ENCODE results near the gene ZCCHC2. TPM values are rescaled to one million over a fixed set of nuclear protein-coding genes. Genes with fewer than 3 reads are reported as not detected.

ZCCHC2 gene
- total and polyA plus RNA-seq, 5 experiments from 2014 or later, result 1.8 to 55.8 (median 2.6) TPM

GRCh38 chr18:62497190-62497772, 25.5 kb upstream of the ZCCHC2 start:
- POLR2A ChIA-PET, result no interaction called here
- Mint-ChIP-seq H3K4me3 (no peak overlapping the region), H3K27me3 (peaks cover 0 to 13% (median 0%) of the 10 kb centered on the region in 5 donors), H3K27ac (no peak overlapping the region), H3K36me3 (no peaks in the 10 kb centered on the region), H3K4me1 (peaks cover 0 to 12% (median under 1%) of the 10 kb centered on the region in 4 donors), H3K9me3 (no peaks in the 10 kb centered on the region)
- ATAC-seq (no peak), DNase-seq (no peak)

GRCh38 chr18:62498616-62499262, 24.1 kb upstream of the ZCCHC2 start:
- Mint-ChIP-seq H3K9me3 (no peaks in the 10 kb centered on the region), H3K27me3 (peaks cover 0 to 4% (median 0%) of the 10 kb centered on the region in 5 donors), H3K36me3 (no peaks in the 10 kb centered on the region), H3K4me1 (peaks cover 0 to 14% (median under 1%) of the 10 kb centered on the region in 4 donors), H3K27ac (no peak overlapping the region), H3K4me3 (no peak overlapping the region)
- ATAC-seq (no peak), DNase-seq (no peak)
- POLR2A ChIA-PET, result no interaction called here

- DNase-seq, result no peak
- H3K4me1 Mint-ChIP-seq, result peaks cover 0 to 14% (median 1%) of the 10 kb centered on the region in 4 donors
- POLR2A ChIA-PET, result no interaction called here
- H3K4me3 Mint-ChIP-seq, result no peak overlapping the region
- ATAC-seq, result no peak
- H3K27me3 Mint-ChIP-seq, result peaks cover 0 to 3% (median 0%) of the 10 kb centered on the region in 5 donors
- no peaks in the 10 kb centered on the region for H3K36me3 Mint-ChIP-seq
- H3K9me3 Mint-ChIP-seq, result no peaks in the 10 kb centered on the region
- no peak overlapping the region for H3K27ac Mint-ChIP-seq
Measured at GRCh38 chr18:62499263-62499650, 23.6 kb upstream of the ZCCHC2 start.

GRCh38 chr18:62500174-62500573, 22.7 kb upstream of the ZCCHC2 start:
- Mint-ChIP-seq H3K4me1 (peaks cover 0 to 17% (median 3%) of the 10 kb centered on the region in 4 donors), H3K4me3 (no peak overlapping the region), H3K27me3 (peaks cover 0 to 3% (median 0%) of the 10 kb centered on the region in 5 donors), H3K36me3 (no peaks in the 10 kb centered on the region), H3K9me3 (no peaks in the 10 kb centered on the region), H3K27ac (peak overlapping the region in 1 of 10 donors; percentile 70)
- no peak for ATAC-seq
- no peak for DNase-seq
- POLR2A ChIA-PET, result no interaction called here

GRCh38 chr18:62500966-62501591, 21.7 kb upstream of the ZCCHC2 start:
- Mint-ChIP-seq H3K4me3 (no peak overlapping the region), H3K27ac (no peak overlapping the region), H3K27me3 (peaks cover 0 to 3% (median 0%) of the 10 kb centered on the region in 5 donors), H3K9me3 (no peaks in the 10 kb centered on the region), H3K4me1 (peaks cover 7 to 24% (median 10%) of the 10 kb centered on the region in 4 donors), H3K36me3 (no peaks in the 10 kb centered on the region)
- ATAC-seq (no peak), DNase-seq (no peak)
- POLR2A ChIA-PET, result interaction anchor here (0.9 to 1.3 kb wide), 2 partner anchors 11 to 22 kb away, joined by 3 to 4 read pairs; partner anchors contain the start of gene ZCCHC2

- Mint-ChIP-seq H3K36me3 (peaks cover 0 to 2% (median 0%) of the 10 kb centered on the region in 3 donors), H3K9me3 (peaks cover 0 to 10% (median 0%) of the 10 kb centered on the region in 9 donors), H3K27me3 (no peaks in the 10 kb centered on the region), H3K27ac (peak overlapping the region; percentile 93 to 100 (median 96)), H3K4me3 (peak overlapping the region; percentile 80 to 93 (median 85)), H3K4me1 (peaks cover 6 to 26% (median 17%) of the 10 kb centered on the region in 4 donors)
- ATAC-seq (peak; percentile 59 to 80), DNase-seq (peak in 3 of 10 donors; percentile 42 to 47 (median 42))
- POLR2A ChIA-PET, result interaction anchor here (0.7 to 2.7 kb wide), 6 partner anchors 16 to 85 kb away, joined by 3 to 42 read pairs (median 10); partner anchors contain the start of gene ZCCHC2
Measured at GRCh38 chr18:62505669-62506494, 16.9 kb upstream of the ZCCHC2 start.

GRCh38 chr18:62506495-62507143, 16.2 kb upstream of the ZCCHC2 start:
- H3K4me3 Mint-ChIP-seq, result peak overlapping the region; percentile 80 to 93 (median 85)
- peaks cover 0 to 5% (median 3%) of the 10 kb centered on the region in 3 donors for H3K36me3 Mint-ChIP-seq
- POLR2A ChIA-PET, result interaction anchor here (1.3 to 2.7 kb wide), 4 partner anchors 16 to 86 kb away, joined by 5 to 42 read pairs (median 16); partner anchors contain the start of gene ZCCHC2
- peaks cover 2 to 16% (median 4%) of the 10 kb centered on the region in 9 donors for H3K9me3 Mint-ChIP-seq
- H3K4me1 Mint-ChIP-seq, result peaks cover 6 to 26% (median 17%) of the 10 kb centered on the region in 4 donors
- DNase-seq, result no peak
- peak overlapping the region; percentile 93 to 100 (median 96) for H3K27ac Mint-ChIP-seq
- no peaks in the 10 kb centered on the region for H3K27me3 Mint-ChIP-seq
- peak; percentile 29 to 41 for ATAC-seq

- DNase-seq, result no peak
- Mint-ChIP-seq H3K4me1 (peaks cover 6 to 25% (median 16%) of the 10 kb centered on the region in 4 donors), H3K27ac (no peak overlapping the region), H3K4me3 (no peak overlapping the region), H3K9me3 (peaks cover 13 to 48% (median 32%) of the 10 kb centered on the region in 9 donors), H3K36me3 (peaks cover 0 to 33% (median 27%) of the 10 kb centered on the region in 3 donors), H3K27me3 (no peaks in the 10 kb centered on the region)
- POLR2A ChIA-PET, result no interaction called here
- no peak for ATAC-seq
Measured at GRCh38 chr18:62509779-62510178, 13.0 kb upstream of the ZCCHC2 start.

- H3K27ac Mint-ChIP-seq, result no peak overlapping the region
- H3K36me3 Mint-ChIP-seq, result peaks cover 0 to 33% (median 27%) of the 10 kb centered on the region in 3 donors
- H3K9me3 Mint-ChIP-seq, result peaks cover 13 to 53% (median 32%) of the 10 kb centered on the region in 9 donors
- POLR2A ChIA-PET, result interaction anchor here (1.0 kb wide), 1 partner anchor 13 kb away, joined by 4 read pairs; the partner anchor contains the start of gene ZCCHC2
- no peaks in the 10 kb centered on the region for H3K27me3 Mint-ChIP-seq
- DNase-seq (no peak), ATAC-seq (no peak)
- H3K4me1 Mint-ChIP-seq, result peaks cover 2 to 17% (median 10%) of the 10 kb centered on the region in 4 donors
- no peak overlapping the region for H3K4me3 Mint-ChIP-seq
Measured at GRCh38 chr18:62510789-62511188, 12.0 kb upstream of the ZCCHC2 start.

- Mint-ChIP-seq H3K36me3 (peaks cover 0 to 33% (median 27%) of the 10 kb centered on the region in 3 donors), H3K9me3 (peaks cover 13 to 56% (median 32%) of the 10 kb centered on the region in 9 donors), H3K27ac (no peak overlapping the region), H3K27me3 (no peaks in the 10 kb centered on the region), H3K4me3 (no peak overlapping the region), H3K4me1 (peaks cover 0 to 4% (median 0%) of the 10 kb centered on the region in 4 donors)
- POLR2A ChIA-PET, result interaction anchor here (1.1 kb wide), 1 partner anchor 10 kb away, joined by 16 read pairs; the partner anchor contains the start of gene ZCCHC2
- DNase-seq, result no peak
- no peak for ATAC-seq
Measured at GRCh38 chr18:62512532-62512931, 10.3 kb upstream of the ZCCHC2 start.

GRCh38 chr18:62512996-62513395, 9.8 kb upstream of the ZCCHC2 start:
- no peak for DNase-seq

More at GRCh38 chr18:62512996-62513395, 9.8 kb upstream of the ZCCHC2 start:
- POLR2A ChIA-PET, result interaction anchor here (0.8 to 1.1 kb wide), 2 partner anchors 9 kb away, joined by 3 to 16 read pairs; partner anchors contain the start of gene ZCCHC2
- Mint-ChIP-seq H3K9me3 (peaks cover 13 to 56% (median 32%) of the 10 kb centered on the region in 9 donors), H3K27ac (no peak overlapping the region), H3K4me3 (no peak overlapping the region), H3K4me1 (peaks cover 0 to 4% (median 0%) of the 10 kb centered on the region in 4 donors), H3K36me3 (peaks cover 0 to 33% (median 27%) of the 10 kb centered on the region in 3 donors), H3K27me3 (no peaks in the 10 kb centered on the region)
- no peak for ATAC-seq
